Stromal cell of bone marrow (primary cell): ENCODE results near the gene SMCHD1.

Experiments used
- DNase-seq: peaks from one replicate; pipeline ENCODE4 v3.0.0-alpha.2; 2012; ENCODE audit warnings: low read depth

The SMCHD1 gene

DNA sequence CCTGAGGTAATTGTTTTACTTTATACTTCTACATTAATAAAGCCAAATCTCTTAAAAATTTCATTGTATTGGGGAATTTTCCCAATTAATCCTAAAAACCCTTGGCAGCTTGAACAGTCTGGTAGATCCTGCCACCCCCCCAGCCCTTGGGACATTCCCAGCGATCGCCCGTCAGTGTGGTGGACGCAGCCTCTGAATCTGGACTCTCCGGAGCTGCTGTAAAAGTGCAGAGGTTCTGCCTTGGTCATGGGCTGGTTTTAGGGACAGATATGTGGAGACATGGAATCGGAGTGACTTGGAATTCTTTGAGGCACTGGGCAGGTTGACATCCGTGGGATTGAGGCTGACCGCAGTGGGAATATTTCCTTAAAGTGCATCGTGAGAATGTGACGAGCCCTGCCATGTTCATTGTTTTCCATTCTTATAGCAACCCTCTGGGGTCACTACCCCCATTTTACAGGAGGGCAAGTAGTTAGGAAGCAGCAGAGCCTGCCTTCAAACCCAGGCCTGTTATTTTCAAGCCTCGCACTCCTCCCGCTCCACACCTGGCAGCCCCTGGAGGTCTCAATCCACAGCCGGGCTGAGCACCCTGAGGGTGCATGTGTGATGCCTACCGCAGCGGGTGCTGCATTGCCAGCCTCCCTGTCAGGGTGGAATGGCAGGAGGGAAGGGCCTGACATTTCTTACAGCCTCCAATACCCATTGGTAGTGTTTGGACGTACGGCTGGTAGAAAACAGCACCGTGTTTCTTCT lies 197.8 kb downstream of the SMCHD1 start:
- DNase-seq = no peak

DNA sequence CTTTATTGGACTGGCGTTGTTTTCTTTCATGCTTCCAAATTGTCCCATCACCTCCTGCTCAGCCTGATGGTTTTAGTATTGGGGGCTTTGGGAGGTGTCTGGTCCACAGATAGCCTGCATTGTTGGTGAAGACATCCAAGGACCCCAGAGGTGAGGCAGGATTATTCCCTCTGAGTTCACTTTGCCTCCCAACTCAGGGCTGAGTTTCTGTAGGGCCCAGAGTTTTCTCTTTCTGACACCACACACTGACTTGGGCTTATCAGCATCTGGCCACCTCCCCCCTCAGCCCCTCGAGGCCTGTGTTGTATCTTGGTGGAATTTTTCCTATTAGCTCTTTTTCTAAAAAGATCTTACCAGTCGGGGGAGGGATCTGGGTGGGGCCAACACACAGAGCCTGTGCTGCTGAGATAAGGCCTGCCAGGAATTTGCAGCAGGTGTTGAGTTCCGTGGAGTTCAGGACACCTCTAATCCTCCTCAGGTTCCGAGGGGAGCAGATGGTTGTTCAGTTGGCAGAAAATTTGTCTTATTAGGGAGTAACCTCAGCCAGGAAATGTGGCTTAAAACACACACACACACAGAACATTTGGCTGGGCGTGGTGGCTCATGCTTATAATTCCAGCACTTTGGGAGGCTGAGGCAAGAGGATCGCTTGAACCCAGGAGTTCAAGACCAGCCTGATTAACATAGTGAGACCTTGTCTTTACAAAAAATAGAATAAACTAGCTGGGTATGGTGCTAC lies 198.6 kb downstream of the SMCHD1 start:
- no peak for DNase-seq
